Caco-2 (cell line): Measurements from ENCODE around the gene DNM1L. TPM values are rescaled to one million over a fixed set of nuclear protein-coding genes. Genes with fewer than 3 reads are reported as not detected.

Source experiments
- BruUV-seq: library from RNA; stranded (reverse); fragments of 400-500 nt; replicated peaks from 2 replicates; lab custom pipeline; 2021; lab: Mats Ljungman, UMichigan
- CTCF ChIA-PET: fragments of 300-600 bp; sonication (Branson Sonifier 250); formaldehyde crosslinking; loops from one replicate; lab custom pipeline; 2022; ENCODE audit warnings: antibody characterized with exemption; lab: Charles Lee
- POLR2A ChIA-PET: fragments of 300-600 bp; sonication (Branson Sonifier 250); formaldehyde crosslinking; loops from one replicate; lab custom pipeline; 2022; ENCODE audit warnings: antibody characterized with exemption; lab: Charles Lee
- DNase-seq, 2 experiments: peaks; one replicate each; pipeline versions ENCODE4 v3.0.0 to v3.0.0-alpha.2; 2020 to 2022
- H3K27me3 ChIP-seq: replicated peaks from 2 replicates; pipeline ENCODE4 v1.6.0; 2011; ENCODE audit warnings: low read length; ENCODE audit not compliant: control insufficient read depth, insufficient read depth
- H3K36me3 ChIP-seq: 2 replicates; pipeline ENCODE4 v1.5.1; 2011; ENCODE audit warnings: low read length; ENCODE audit not compliant: control insufficient read depth, insufficient read depth
- H3K4me1 ChIP-seq: fragments of 250-450 bp; sonication (Bioruptor Pico); 2 replicates; pipeline ENCODE4 v1.5.1; 2020; ENCODE audit warnings: mild to moderate bottlenecking
- H3K4me3 ChIP-seq: 2 replicates; pipeline ENCODE4 v1.5.1; 2011; ENCODE audit warnings: low read depth, mild to moderate bottlenecking, control low read depth, low read length
- H3K9me3 ChIP-seq: fragments of 250-450 bp; sonication (Bioruptor Pico); 2 replicates; pipeline ENCODE4 v1.5.1; 2020; ENCODE audit warnings: mild to moderate bottlenecking, moderate library complexity
- H3K27ac Mint-ChIP-seq: one replicate; pipeline ENCODE4 v1.8.0; 2022; ENCODE audit warnings: mixed read lengths; ENCODE audit not compliant: unreplicated experiment
- H3K27me3 Mint-ChIP-seq: one replicate; pipeline ENCODE4 v1.8.0; 2022; ENCODE audit warnings: mixed read lengths; ENCODE audit not compliant: insufficient read depth, unreplicated experiment
- H3K36me3 Mint-ChIP-seq: one replicate; pipeline ENCODE4 v1.8.0; 2022; ENCODE audit warnings: mild to moderate bottlenecking, mixed read lengths; ENCODE audit not compliant: insufficient read depth, unreplicated experiment
- H3K4me1 Mint-ChIP-seq: one replicate; pipeline ENCODE4 v1.8.0; 2022; ENCODE audit warnings: low read depth, mixed read lengths; ENCODE audit not compliant: unreplicated experiment
- H3K4me3 Mint-ChIP-seq: one replicate; pipeline ENCODE4 v1.8.0; 2022; ENCODE audit warnings: mild to moderate bottlenecking, moderate library complexity, mixed read lengths; ENCODE audit not compliant: unreplicated experiment
- H3K9me3 Mint-ChIP-seq: one replicate; pipeline ENCODE4 v1.8.0; 2022; ENCODE audit warnings: mixed read lengths; ENCODE audit not compliant: unreplicated experiment
- CTCF ChIP-seq, 2 experiments: fragments of 200-600 bp in 1 of 2; IDR thresholded peaks; 1 replicate in 1 of 2; 2 replicates in 1 of 2; pipeline versions ENCODE4 v1.5.1 to v1.8.0; 2011 to 2022; ENCODE audit warnings: antibody characterized with exemption in 1 of 2, control low read depth in 1 of 2, inconsistent platforms in 1 of 2, low read depth in 1 of 2, low read length in 1 of 2, mild to moderate bottlenecking in 1 of 2, moderate library complexity in 1 of 2; ENCODE audit not compliant: insufficient read depth in 1 of 2, severe bottlenecking in 1 of 2, unreplicated experiment in 1 of 2
- intact Hi-C: fragments of 100-400 bp; cut with micrococcal nuclease; formaldehyde crosslinking; loops from one replicate; pipeline ENCODE4 v1.10.0; 2022; ENCODE audit not compliant: unreplicated experiment
- total RNA-seq: library from RNA; stranded (reverse); gene quantifications from 2 replicates; pipeline ENCODE4 v1.2.3, GENCODE V29; 2022

The DNM1L gene
- total RNA-seq, 1 experiment from 2014 or later, result 136 TPM

GRCh38 chr12:32671930-32672780, 6.9 kb upstream of the DNM1L start:
- H3K9me3 Mint-ChIP-seq, result peaks cover 24% of the 10 kb centered on the region
- peak; percentile 57 to 74 for DNase-seq
- BruUV-seq, result no TSS peak
- no peak overlapping the region for H3K27ac Mint-ChIP-seq
- no peaks in the 10 kb centered on the region for H3K36me3 Mint-ChIP-seq
- peak; percentile 73 to 80 for TF ChIP-seq CTCF (IDR thresholded peaks at IDR 0.05; ENCODE audit: insufficient read depth in 1 of 2, low read depth in 1 of 2, low read length in 1 of 2, severe bottlenecking in 1 of 2, unreplicated experiment in 1 of 2)
- H3K27me3 ChIP-seq, result no peaks in the 10 kb centered on the region
- intact Hi-C loops, result loop anchor here (1.0 to 10.0 kb wide), 6 partner anchors 217 to 1353 kb away; partner anchors contain the start of gene ALG10
- H3K4me3 ChIP-seq, result no peak overlapping the region
- peaks cover 7% of the 10 kb centered on the region for H3K9me3 ChIP-seq
- H3K4me3 Mint-ChIP-seq, result no peak overlapping the region
- H3K4me1 ChIP-seq, result no peaks in the 10 kb centered on the region; the same call in 1 of the 2 replicates
- POLR2A ChIA-PET, result no interaction called here
- H3K36me3 ChIP-seq, result no peaks in the 10 kb centered on the region
- no peaks in the 10 kb centered on the region for H3K4me1 Mint-ChIP-seq
- no peaks in the 10 kb centered on the region for H3K27me3 Mint-ChIP-seq
- CTCF ChIA-PET, result interaction anchor here (0.6 to 2.9 kb wide), 8 partner anchors 10 to 328 kb away, joined by 3 to 12 read pairs (median 4); no protein-coding TSS in a partner anchor

- intact Hi-C loops, result loop anchor here (1.0 to 10.0 kb wide), 6 partner anchors 75 to 1345 kb away; partner anchors contain the start of genes ALG10, BICD1, ETFBKMT and FGD4
- Histone ChIP-seq H3K9me3 (no peaks in the 10 kb centered on the region), H3K4me3 (peak overlapping the region; percentile 86), H3K36me3 (no peaks in the 10 kb centered on the region), H3K27me3 (no peaks in the 10 kb centered on the region), H3K4me1 (peaks cover 22% of the 10 kb centered on the region)
- Mint-ChIP-seq H3K4me1 (peaks cover 19% of the 10 kb centered on the region), H3K36me3 (peaks cover 44% of the 10 kb centered on the region), H3K4me3 (peak overlapping the region; percentile 97), H3K9me3 (no peaks in the 10 kb centered on the region), H3K27ac (peak overlapping the region; percentile 95), H3K27me3 (no peaks in the 10 kb centered on the region)
- ChIA-PET CTCF (interaction anchor here (0.5 kb wide), 1 partner anchor 140 kb away, joined by 6 read pairs; no protein-coding TSS in a partner anchor), POLR2A (no interaction called here)
- no peak for TF ChIP-seq CTCF (IDR thresholded peaks at IDR 0.05; ENCODE audit: insufficient read depth in 1 of 2, low read depth in 1 of 2, low read length in 1 of 2, severe bottlenecking in 1 of 2, unreplicated experiment in 1 of 2)
- DNase-seq, result no peak
- BruUV-seq, result no TSS peak
Measured at GRCh38 chr12:32679920-32680237, 778 bp downstream of the DNM1L start.

GRCh38 chr12:32680787-32681186, 1.7 kb downstream of the DNM1L start:
- no peaks in the 10 kb centered on the region for H3K27me3 ChIP-seq
- Mint-ChIP-seq H3K4me3 (peak overlapping the region; percentile 97), H3K27ac (peak overlapping the region; percentile 95), H3K4me1 (peaks cover 19% of the 10 kb centered on the region), H3K27me3 (no peaks in the 10 kb centered on the region), H3K36me3 (peaks cover 53% of the 10 kb centered on the region), H3K9me3 (no peaks in the 10 kb centered on the region)
- CTCF ChIA-PET, result no interaction called here
- BruUV-seq, result no TSS peak
- POLR2A ChIA-PET, result no interaction called here
- peaks cover 22% of the 10 kb centered on the region for H3K4me1 ChIP-seq
- no peaks in the 10 kb centered on the region for H3K36me3 ChIP-seq
- H3K9me3 ChIP-seq, result no peaks in the 10 kb centered on the region
- intact Hi-C loops, result no loop called here
- peak overlapping the region; percentile 86 for H3K4me3 ChIP-seq
- no peak for DNase-seq
- TF ChIP-seq CTCF (IDR thresholded peaks at IDR 0.05; ENCODE audit: insufficient read depth in 1 of 2, low read depth in 1 of 2, low read length in 1 of 2, severe bottlenecking in 1 of 2, unreplicated experiment in 1 of 2), result no peak
